OCI-LY3 (cell line): Measurements from ENCODE around the gene BABAM2.

Experiments
- H2AFZ ChIP-seq: fragments of 200-600, 300-600 bp; shearing (Covaris generic); 2 replicates; pipeline ENCODE4 v1.6.0; 2014; ENCODE audit warnings: antibody characterized with exemption, low read depth, low read length
- H3K27ac ChIP-seq: fragments of 200-600, 300-600 bp; sonication (generic); 2 replicates; pipeline ENCODE4 v1.5.1; 2014; ENCODE audit warnings: mild to moderate bottlenecking, low read length, moderate library complexity, mixed read lengths
- H3K27me3 ChIP-seq: fragments of 200-600, 300-600 bp; sonication (generic); 2 replicates; pipeline ENCODE4 v1.6.1; 2014; ENCODE audit warnings: low read depth, low read length, mixed read lengths
- H3K36me3 ChIP-seq: fragments of 200-600, 300-600 bp; sonication (generic); replicated peaks from 2 replicates; pipeline ENCODE3; 2014; ENCODE audit warnings: low read depth, low read length, mixed read lengths
- H3K4me1 ChIP-seq: fragments of 300-600, 200-600 bp; sonication (generic); 2 replicates; pipeline ENCODE4 v1.6.1; 2014; ENCODE audit warnings: low read length, mixed read lengths
- H3K4me2 ChIP-seq: fragments of 200-600, 300-600 bp; sonication (generic); 2 replicates; pipeline ENCODE4 v1.6.1; 2014; ENCODE audit warnings: low read length, mixed read lengths
- H3K4me3 ChIP-seq: fragments of 300-600, 200-600 bp; sonication (generic); 2 replicates; pipeline ENCODE4 v1.5.1; 2014; ENCODE audit warnings: antibody characterized with exemption, mild to moderate bottlenecking, low read length, moderate library complexity
- H3K79me2 ChIP-seq: fragments of 300-600, 200-600 bp; shearing (Covaris generic); 2 replicates; pipeline ENCODE4 v1.6.1; 2014; ENCODE audit warnings: mild to moderate bottlenecking, low read length, mixed read lengths
- H3K9ac ChIP-seq: fragments of 300-600, 200-600 bp; shearing (Covaris generic); 2 replicates; pipeline ENCODE4 v1.6.0; 2014; ENCODE audit warnings: mild to moderate bottlenecking, low read length, moderate library complexity
- H3K9me3 ChIP-seq: fragments of 200-600, 300-600 bp; shearing (Covaris generic); 2 replicates; pipeline ENCODE4 v1.6.1; 2014; ENCODE audit warnings: low read length, mixed read lengths; ENCODE audit not compliant: insufficient read depth
- H4K20me1 ChIP-seq: fragments of 200-600, 300-600 bp; sonication (generic); 2 replicates; pipeline ENCODE4 v1.6.1; 2016; ENCODE audit warnings: low read length, mixed read lengths; ENCODE audit not compliant: insufficient read depth
- CTCF ChIP-seq: fragments of 200-600, 300-600 bp; sonication (generic); IDR thresholded peaks from 2 replicates; pipeline ENCODE4 v1.5.1; 2014; ENCODE audit warnings: antibody characterized with exemption, low read length, low read depth
- EZH2phosphoT487 ChIP-seq: fragments of 200-600 bp; shearing (Covaris generic); IDR thresholded peaks from 2 replicates; pipeline ENCODE4 v1.6.1; 2018; ENCODE audit warnings: antibody characterized with exemption, mixed run types, low read depth

The BABAM2 gene

GRCh38 chr2:27958711-27959378 is 68.3 kb downstream of the BABAM2 start:
- Histone ChIP-seq H3K4me2 (no peak overlapping the region), H3K27ac (no peak overlapping the region)

GRCh38 chr2:27959496-27959895 is 69.0 kb downstream of the BABAM2 start:
- TF ChIP-seq CTCF (no peak), EZH2phosphoT487 (no peak)
- no peaks in the 10 kb centered on the region for H3K4me1 ChIP-seq
- no peaks in the 10 kb centered on the region for H3K27me3 ChIP-seq
- no peak overlapping the region for H3K9ac ChIP-seq
- H3K9me3 ChIP-seq: no peaks in the 10 kb centered on the region
- H3K36me3 ChIP-seq: no peaks in the 10 kb centered on the region
- H4K20me1 ChIP-seq: no peaks in the 10 kb centered on the region
- no peak overlapping the region for H3K27ac ChIP-seq
- no peak overlapping the region for H3K4me3 ChIP-seq
- H2AFZ ChIP-seq: no peak overlapping the region
- H3K4me2 ChIP-seq: no peak overlapping the region
- H3K79me2 ChIP-seq: no peaks in the 10 kb centered on the region

More at GRCh38 chr2:27958711-27959378, 68.3 kb downstream of the BABAM2 start:
- no peak overlapping the region for H3K4me3 ChIP-seq
- no peaks in the 10 kb centered on the region for H3K79me2 ChIP-seq
- no peaks in the 10 kb centered on the region for H3K4me1 ChIP-seq
- H3K9me3 ChIP-seq: no peaks in the 10 kb centered on the region
- H4K20me1 ChIP-seq: no peaks in the 10 kb centered on the region
- H2AFZ ChIP-seq: no peak overlapping the region
- no peaks in the 10 kb centered on the region for H3K36me3 ChIP-seq
- H3K27me3 ChIP-seq: no peaks in the 10 kb centered on the region
- TF ChIP-seq EZH2phosphoT487: no peak
- TF ChIP-seq CTCF: no peak
- no peak overlapping the region for H3K9ac ChIP-seq

- Histone ChIP-seq H3K36me3 (no peaks in the 10 kb centered on the region), H3K27ac (no peak overlapping the region), H3K9me3 (no peaks in the 10 kb centered on the region), H3K27me3 (no peaks in the 10 kb centered on the region), H3K4me3 (no peak overlapping the region), H3K9ac (no peak overlapping the region), H3K4me2 (no peak overlapping the region), H2AFZ (no peak overlapping the region), H3K79me2 (no peaks in the 10 kb centered on the region), H4K20me1 (no peaks in the 10 kb centered on the region), H3K4me1 (no peaks in the 10 kb centered on the region)
- TF ChIP-seq EZH2phosphoT487 (no peak), CTCF (no peak)
Observed at GRCh38 chr2:27960237-27960912, 69.8 kb downstream of the BABAM2 start.

- Histone ChIP-seq H3K4me1 (no peaks in the 10 kb centered on the region), H3K9ac (no peak overlapping the region), H4K20me1 (no peaks in the 10 kb centered on the region), H3K4me3 (no peak overlapping the region), H3K79me2 (no peaks in the 10 kb centered on the region), H3K27me3 (no peaks in the 10 kb centered on the region), H3K9me3 (no peaks in the 10 kb centered on the region), H3K36me3 (no peaks in the 10 kb centered on the region), H2AFZ (no peak overlapping the region), H3K27ac (no peak overlapping the region), H3K4me2 (no peak overlapping the region)
- TF ChIP-seq EZH2phosphoT487: no peak
- TF ChIP-seq CTCF: no peak
Observed at GRCh38 chr2:27962006-27962405, 71.5 kb downstream of the BABAM2 start.
